Measurements from ENCODE around the gene WDR37. TPM values are rescaled to one million over a fixed set of nuclear protein-coding genes. Genes with fewer than 3 reads are reported as not detected.

Gene WDR37
- total RNA-seq, 1 experiment from 2014 or later = 6.3 TPM

DNA sequence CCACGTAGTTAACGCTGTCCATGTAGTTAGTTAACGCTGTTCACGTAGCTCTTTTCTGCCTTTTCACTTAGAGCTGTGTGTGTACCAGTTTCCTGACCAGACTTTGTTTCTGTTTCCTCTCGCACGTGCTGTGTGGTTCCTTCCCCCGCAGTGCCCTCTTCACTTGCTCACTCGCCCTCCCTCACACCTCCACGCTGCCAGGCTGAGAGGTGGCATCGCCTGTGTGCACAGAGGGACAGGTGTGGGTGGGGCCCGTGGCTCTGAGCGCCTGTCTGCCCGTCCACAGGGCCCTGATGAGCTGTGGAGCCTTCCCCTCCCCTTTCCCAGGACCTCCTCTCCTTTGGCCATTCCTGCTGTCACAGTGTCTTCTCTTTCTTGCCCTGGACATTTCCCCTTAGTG, 30.6 kb downstream of the WDR37 start:
- H3K9me3 ChIP-seq = no peaks in the 10 kb centered on the region
- H3K36me3 ChIP-seq = peaks cover 42% of the 10 kb centered on the region
- no peak overlapping the region for H3K4me3 ChIP-seq
- no peak for DNase-seq
- H3K27me3 ChIP-seq = no peaks in the 10 kb centered on the region

DNA sequence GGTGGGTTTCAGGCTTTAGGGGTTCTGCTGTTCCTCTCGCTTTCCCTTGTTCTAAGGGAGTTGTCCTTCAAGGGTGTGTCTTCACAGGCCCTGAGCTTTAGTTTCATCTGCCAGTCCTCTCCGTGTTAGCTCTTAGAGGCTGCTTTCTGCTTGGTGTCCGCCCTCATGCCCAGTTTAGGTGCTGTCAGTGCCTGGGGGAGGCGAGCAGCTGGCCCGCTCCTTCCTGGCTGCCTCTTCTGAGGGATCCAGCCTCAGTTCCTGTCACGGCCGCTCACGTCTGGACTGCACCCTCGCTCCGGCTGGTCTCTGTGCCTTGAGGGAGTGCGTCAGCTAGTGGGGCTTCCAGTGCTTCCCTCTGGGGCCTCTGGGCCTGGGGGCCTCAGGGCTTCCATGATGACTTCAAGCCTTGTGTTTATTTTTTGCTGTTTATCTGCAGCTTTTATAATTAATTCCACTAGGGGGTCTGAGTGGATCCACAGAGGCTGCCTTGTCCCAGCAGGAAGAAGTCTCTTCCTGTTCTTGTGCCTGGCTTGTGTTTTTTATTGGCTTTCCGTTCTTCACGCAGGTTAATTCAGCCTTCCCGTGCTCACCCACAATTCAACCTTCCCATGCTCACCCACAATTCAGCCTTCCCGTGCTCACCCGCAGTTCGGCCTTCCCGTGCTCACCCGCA, 33.0 kb downstream of the WDR37 start:
- DNase-seq = no peak
- Histone ChIP-seq H3K36me3 (peaks cover 42% of the 10 kb centered on the region), H3K9me3 (no peaks in the 10 kb centered on the region), H3K4me3 (no peak overlapping the region), H3K27me3 (no peaks in the 10 kb centered on the region)

DNA sequence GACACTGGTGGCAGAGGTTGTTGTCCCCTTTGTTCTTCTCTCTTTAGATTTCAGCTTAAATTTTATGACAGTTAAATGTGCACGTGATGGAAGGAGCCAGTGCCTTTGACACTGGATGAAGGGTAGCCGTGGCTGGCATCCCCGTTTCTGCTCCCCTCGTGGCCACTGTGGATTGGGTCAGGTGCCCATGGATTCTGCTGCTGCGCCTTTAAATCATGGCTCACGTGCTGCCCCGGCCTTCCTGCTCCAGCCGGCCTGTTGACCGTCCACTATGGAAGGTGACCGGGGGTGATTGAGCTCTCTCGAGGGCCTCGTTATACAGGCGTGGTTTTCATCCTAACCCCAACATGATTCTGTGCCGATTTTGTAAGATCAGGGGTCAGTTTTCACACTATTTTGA, 34.5 kb downstream of the WDR37 start:
- Histone ChIP-seq H3K9me3 (no peaks in the 10 kb centered on the region), H3K36me3 (peaks cover 33% of the 10 kb centered on the region), H3K27me3 (no peaks in the 10 kb centered on the region), H3K4me3 (no peak overlapping the region)
- no peak for DNase-seq

DNA sequence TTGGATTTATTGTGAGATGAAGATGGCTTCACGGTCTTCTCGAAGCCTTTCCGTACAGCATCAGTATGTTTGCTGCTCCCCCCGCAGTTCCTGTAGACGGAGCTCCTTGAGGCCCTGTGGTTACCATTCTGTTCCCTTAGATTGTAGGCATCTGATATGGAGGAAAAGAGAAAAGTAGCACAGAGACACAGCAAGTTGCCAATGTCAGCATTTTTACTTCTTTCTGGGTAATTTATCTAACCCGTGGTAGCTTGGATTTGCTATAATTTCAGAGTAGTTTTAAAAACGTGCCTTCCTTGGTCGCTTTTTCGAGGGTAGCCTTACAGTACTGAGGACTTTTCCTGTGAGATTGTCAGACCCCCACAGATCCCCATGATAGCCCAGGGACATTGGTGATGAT, 37.5 kb downstream of the WDR37 start:
- Histone ChIP-seq H3K9me3 (no peaks in the 10 kb centered on the region), H3K4me3 (no peak overlapping the region), H3K27me3 (no peaks in the 10 kb centered on the region), H3K36me3 (peaks cover 10% of the 10 kb centered on the region)
- no peak for DNase-seq

DNA sequence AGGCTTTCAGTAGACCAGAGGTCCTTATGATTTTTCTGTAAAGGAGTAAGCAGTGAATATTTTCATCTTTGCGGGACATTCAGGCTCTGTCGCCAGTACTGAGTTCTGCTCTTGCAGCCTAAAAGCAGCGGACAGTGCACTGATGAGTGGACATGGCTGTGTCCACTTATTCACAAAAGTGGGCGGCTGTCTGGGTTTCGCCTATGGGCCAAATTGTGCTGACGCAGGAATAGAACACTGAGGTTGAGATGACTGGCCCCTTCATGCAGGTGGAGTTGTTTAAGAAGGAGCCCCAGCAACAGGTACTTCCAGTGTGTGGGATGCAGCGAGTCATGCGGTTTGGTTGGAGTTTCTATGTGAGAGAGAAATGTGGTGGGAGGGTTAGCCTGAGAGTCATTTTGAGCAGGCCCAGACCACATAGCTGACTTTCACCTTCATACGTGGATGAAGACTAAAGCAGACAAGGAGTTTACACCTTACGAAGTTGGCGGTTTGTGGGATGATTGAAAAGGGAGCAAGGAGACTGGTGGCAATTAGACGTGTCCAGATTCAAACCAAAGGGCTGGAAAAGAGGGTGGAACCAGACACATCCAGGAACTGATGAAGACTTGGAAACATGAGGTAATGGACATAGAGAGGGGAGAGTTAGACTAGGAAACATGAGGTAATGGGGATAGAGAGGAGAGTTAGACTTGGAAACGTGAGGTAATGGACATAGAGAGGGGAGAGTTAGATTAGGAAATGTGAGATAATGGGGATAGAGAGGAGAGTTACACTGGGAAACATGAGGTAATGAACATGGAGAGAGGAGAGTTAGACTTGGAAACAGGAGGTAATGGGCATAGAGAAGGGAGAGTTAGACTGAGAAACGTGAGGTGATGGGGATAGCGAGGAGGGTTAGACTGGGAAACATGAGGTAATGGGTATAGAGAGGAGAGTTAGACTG, 38.2 kb downstream of the WDR37 start:
- no peaks in the 10 kb centered on the region for H3K27me3 ChIP-seq
- H3K36me3 ChIP-seq = peaks cover 11% of the 10 kb centered on the region
- no peak for DNase-seq
- H3K9me3 ChIP-seq = no peaks in the 10 kb centered on the region
- no peak overlapping the region for H3K4me3 ChIP-seq

DNA sequence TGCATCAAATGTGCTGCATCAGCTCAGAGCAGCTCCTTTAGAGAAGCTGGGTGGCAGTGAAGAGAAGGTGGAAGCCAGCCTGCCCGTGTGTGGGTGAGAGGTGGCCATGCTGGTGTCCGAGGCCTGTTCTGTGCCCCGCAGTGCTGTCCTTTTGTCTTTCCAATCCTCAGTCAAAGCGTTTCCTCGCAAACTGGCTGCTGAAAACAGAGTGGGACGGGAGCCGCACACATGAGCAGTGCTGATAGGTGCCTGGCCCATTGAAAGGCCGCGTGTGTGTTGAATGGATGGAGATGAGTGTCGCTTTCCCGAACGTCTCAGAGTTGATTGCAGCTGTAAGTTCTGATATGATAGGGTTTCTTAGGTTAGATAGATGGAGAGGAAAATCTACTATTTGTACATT, 39.3 kb downstream of the WDR37 start:
- no peak overlapping the region for H3K4me3 ChIP-seq
- H3K27me3 ChIP-seq = no peaks in the 10 kb centered on the region
- DNase-seq = no peak
- H3K9me3 ChIP-seq = no peaks in the 10 kb centered on the region
- H3K36me3 ChIP-seq = peaks cover 11% of the 10 kb centered on the region

DNA sequence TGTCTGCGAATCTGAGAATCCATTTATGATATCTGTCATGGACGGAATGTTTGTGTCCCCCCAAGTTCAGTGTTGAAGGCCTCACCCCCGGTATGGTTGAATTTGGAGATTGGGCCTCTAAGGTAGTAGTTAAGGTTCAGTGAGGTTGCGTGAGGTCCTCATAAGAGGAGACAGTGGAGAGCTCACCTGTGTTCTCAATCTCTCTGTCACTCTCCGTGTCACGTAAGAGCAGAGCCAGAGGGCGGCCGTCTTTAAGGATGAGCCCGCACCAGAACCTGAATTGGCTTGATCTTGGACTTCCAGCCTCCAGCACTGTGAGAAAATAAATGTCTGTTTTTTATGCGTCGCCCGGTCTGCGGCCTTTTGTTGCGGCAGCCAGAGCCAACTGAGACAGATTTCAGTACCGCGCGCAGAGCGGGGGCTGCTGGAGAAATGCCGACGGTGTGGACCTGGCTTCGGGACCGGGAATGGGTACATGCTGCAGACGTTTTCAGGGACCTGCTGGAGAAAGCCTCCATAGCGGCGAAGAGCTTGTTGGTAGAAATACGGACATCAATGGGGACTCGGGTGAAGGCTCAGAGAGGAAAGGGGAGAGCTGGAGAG, 40.2 kb downstream of the WDR37 start:
- Histone ChIP-seq H3K27me3 (no peaks in the 10 kb centered on the region), H3K9me3 (no peaks in the 10 kb centered on the region), H3K36me3 (peaks cover 6% of the 10 kb centered on the region), H3K4me3 (no peak overlapping the region)
- DNase-seq = no peak

DNA sequence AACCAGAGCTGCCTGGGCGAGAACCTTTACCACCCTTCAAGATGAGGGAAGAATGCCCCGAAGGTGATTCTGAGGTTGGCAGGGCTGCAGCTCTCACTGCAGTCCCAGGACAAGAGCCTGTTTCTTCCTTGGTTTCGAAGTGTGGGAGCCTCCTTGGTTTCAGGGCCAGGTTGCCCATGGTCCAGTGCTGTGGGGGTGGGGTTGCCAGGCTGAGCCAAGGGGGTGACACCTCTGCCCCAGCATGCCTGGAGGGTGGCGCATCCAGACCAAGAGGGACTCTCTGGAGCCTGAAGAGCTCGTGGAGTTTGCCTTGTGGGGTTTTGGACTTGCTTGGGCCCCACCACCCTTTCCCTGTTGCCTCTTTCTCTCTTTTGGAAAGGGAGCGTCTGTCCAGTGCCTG, 41.3 kb downstream of the WDR37 start:
- peaks cover 6% of the 10 kb centered on the region for H3K36me3 ChIP-seq
- no peak for DNase-seq
- no peaks in the 10 kb centered on the region for H3K9me3 ChIP-seq
- H3K27me3 ChIP-seq = no peaks in the 10 kb centered on the region
- no peak overlapping the region for H3K4me3 ChIP-seq

DNA sequence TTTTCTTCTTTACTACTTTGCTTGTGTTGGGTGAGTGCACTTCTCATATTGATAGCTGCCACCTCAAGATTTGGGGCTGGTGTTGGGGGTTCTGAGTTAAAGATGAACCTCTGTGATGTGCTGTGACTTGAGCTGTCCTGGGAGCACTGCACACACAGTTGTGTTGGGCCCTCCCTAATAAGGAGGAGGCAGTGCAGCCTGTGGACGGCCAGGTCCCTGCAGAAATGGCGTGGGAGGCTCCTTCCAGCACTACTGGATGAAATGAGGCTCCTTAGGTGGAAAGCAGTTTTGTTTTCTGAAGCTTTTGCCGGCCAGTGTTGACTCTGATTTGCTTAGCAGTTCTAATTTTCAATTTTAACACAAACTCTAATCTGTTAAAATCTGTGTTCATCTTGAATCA, 44.0 kb downstream of the WDR37 start:
- H3K27me3 ChIP-seq = no peaks in the 10 kb centered on the region
- DNase-seq = no peak
- no peak overlapping the region for H3K4me3 ChIP-seq
- peaks cover 12% of the 10 kb centered on the region for H3K36me3 ChIP-seq
- no peaks in the 10 kb centered on the region for H3K9me3 ChIP-seq

DNA sequence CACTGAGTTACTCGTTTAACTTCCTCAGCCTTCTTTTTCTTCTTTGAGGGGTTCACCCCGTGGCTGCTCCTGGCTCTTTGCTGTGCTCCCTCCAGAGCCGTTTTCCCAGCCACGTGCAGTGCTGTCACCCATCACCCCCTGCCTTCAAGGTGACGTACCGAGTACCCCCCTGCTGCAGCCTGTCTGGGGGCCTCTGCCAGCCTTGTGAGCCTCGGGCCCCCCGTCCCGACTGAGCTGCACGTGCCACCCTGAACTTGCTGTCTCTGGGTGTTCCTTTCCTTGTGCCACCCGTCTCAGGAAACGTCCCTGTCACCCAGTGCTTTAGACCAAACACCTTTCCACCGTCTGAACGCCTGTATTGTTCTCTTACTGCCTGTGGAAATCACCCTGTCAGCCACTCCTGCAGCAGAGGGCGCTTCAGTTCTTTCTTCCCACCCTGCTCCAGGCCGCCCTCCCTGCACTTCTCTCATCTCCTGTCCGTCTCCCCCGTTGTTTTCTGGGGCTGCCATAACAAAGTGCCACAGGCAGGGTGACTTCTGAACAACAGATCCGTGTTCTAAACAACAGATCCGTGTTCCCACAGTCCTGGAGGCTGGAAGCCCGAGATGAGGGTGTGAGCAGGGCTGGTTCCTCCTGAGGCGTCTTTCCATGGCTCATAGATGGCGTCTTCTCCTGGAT, 44.6 kb downstream of the WDR37 start:
- no peak for DNase-seq
- Histone ChIP-seq H3K27me3 (no peaks in the 10 kb centered on the region), H3K9me3 (no peaks in the 10 kb centered on the region), H3K36me3 (peaks cover 14% of the 10 kb centered on the region), H3K4me3 (no peak overlapping the region)

DNA sequence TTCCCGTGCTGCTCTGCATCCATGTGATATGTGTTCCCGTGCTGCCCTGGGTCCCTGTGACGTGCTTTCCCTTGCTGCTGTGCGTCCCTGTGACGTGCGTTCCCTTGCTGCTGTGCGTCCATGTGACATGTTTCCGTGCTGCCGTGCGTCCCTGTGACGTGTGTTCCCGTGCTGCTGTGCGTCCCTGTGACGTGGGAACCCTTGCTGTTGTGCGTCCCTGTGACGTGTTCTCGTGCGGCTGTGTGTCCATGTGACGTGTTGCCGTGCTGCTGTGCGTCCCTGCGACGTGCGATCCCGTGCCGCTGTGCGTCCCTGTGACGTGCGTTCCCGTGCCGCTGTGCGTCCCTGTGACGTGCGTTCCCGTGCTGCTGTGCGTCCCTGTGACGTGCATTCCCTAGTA, 45.8 kb downstream of the WDR37 start:
- DNase-seq = no peak
- H3K27me3 ChIP-seq = no peaks in the 10 kb centered on the region
- peaks cover 14% of the 10 kb centered on the region for H3K36me3 ChIP-seq
- H3K4me3 ChIP-seq = no peak overlapping the region
- no peaks in the 10 kb centered on the region for H3K9me3 ChIP-seq

DNA sequence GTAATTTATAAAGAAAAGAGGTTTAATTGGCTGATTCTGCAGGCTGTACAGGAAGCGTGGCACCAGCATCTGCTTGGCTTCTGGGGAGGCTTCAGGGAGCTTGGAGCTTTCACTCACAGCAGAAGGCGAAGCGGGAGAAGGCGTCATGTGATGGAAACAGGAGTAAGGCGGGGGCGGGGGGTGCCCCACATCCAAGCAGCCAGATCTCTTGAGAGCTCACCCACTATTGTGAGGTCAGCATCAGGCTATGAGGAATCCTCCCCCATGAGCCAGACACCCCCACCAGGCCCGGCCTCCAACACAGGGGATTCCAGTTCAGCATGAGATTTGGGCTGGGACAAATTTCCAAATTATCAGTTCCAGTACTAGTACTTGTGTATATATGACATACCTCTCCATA, 46.2 kb downstream of the WDR37 start:
- Histone ChIP-seq H3K36me3 (peaks cover 14% of the 10 kb centered on the region), H3K4me3 (no peak overlapping the region), H3K9me3 (no peaks in the 10 kb centered on the region), H3K27me3 (no peaks in the 10 kb centered on the region)
- DNase-seq = no peak

DNA sequence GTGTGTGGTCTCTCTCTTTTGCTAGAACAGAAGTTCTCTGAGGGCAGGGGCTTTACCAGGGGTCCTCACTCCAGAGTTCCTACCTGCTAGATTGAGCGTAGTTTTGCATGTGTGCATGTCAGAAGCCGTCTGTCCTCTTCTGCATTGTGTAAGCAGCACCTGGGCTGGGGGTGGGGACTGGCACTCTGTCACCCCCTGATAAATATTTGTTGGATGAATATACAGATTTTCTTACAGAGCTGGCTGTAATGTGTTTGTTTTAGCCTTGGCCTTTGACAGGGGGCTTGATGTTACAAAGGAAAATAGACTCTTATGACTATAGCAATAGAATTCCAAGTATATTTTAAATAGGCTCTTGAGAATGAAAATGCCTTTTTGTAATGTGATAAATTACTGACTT, 46.6 kb downstream of the WDR37 start:
- H3K9me3 ChIP-seq = no peaks in the 10 kb centered on the region
- peaks cover 14% of the 10 kb centered on the region for H3K36me3 ChIP-seq
- H3K27me3 ChIP-seq = no peaks in the 10 kb centered on the region
- H3K4me3 ChIP-seq = no peak overlapping the region
- no peak for DNase-seq

DNA sequence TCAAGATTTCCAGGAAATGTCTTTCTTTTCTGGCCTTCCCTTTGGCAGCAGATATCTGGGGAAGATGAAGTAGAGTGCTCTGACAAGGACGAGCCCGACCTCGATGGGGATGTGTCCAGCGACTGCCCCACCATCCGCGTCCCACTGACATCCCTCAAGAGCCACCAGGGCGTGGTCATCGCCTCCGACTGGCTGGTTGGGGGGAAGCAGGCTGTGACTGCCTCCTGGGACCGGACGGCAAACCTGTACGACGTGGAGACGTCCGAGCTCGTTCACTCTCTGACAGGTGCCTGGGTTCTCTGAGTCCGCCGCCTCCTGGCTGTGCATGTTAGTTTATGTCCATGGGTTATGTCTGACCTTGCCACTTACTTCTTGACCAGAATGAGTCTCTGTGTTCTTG, 47.4 kb downstream of the WDR37 start:
- no peak for DNase-seq
- H3K4me3 ChIP-seq = no peak overlapping the region
- H3K9me3 ChIP-seq = no peaks in the 10 kb centered on the region
- H3K27me3 ChIP-seq = no peaks in the 10 kb centered on the region
- peaks cover 19% of the 10 kb centered on the region for H3K36me3 ChIP-seq

DNA sequence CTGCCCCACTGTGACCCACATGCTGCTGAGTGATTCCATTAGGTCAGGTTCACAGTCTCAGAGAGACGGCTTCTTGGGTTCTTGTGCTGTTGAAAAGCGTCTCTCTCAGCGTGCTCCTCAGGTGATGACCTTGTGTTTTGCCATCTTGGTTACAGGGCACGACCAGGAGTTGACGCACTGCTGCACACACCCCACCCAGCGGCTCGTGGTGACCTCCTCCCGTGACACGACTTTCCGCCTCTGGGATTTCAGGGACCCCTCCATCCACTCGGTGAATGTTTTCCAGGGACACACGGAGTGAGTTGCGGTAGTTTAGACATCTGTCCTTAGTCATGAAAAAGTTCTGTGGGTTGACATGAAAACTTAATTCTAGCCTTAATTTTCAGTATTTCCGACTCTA, 48.8 kb downstream of the WDR37 start:
- H3K9me3 ChIP-seq = no peaks in the 10 kb centered on the region
- H3K4me3 ChIP-seq = no peak overlapping the region
- H3K27me3 ChIP-seq = no peaks in the 10 kb centered on the region
- no peak for DNase-seq
- H3K36me3 ChIP-seq = peaks cover 17% of the 10 kb centered on the region

DNA sequence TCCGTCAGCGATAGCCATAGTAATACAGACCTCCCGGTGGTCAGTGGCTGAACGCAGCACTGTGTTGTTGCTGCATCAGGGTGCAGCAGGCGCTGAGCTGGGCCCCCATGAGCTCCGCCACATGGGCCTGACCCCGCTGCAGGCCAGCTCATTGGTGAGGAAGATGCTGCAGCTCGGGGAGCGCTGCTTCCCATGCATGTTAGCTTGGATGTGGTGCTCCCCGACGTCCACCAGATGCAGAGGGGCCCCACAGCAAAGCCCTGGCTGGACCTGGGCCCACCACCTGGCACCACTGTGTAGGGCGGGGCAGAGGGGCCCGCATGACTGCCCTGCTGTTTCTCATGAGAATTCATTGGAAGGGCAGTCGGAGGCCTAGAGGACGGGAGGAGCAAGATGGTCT, 50.8 kb downstream of the WDR37 start:
- DNase-seq = no peak
- Histone ChIP-seq H3K36me3 (peaks cover 20% of the 10 kb centered on the region), H3K4me3 (no peak overlapping the region), H3K27me3 (no peaks in the 10 kb centered on the region), H3K9me3 (no peaks in the 10 kb centered on the region)

DNA sequence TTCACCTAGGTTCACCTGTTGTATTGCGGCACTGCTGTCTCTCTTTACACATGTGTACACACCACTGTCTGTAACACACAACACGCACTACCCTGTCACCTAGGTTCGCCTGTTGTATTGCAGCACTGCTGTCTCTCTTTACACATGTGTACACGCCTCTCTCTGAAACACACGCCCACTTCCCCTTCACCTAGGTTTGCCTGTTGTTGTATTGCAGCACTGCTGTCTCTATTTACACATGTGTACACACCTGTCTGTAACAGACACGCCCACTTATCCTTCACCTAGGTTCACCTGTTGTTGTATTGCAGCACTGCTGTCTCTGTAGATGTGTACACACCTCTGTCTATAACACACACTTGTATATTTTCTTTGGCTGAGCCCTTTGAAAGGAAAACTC, 51.5 kb downstream of the WDR37 start:
- Histone ChIP-seq H3K27me3 (no peaks in the 10 kb centered on the region), H3K9me3 (no peaks in the 10 kb centered on the region), H3K4me3 (no peak overlapping the region), H3K36me3 (peaks cover 20% of the 10 kb centered on the region)
- no peak for DNase-seq

All from MG63 (cell line).